Measurements from ENCODE around the gene PPM1M. TPM values are rescaled to one million over a fixed set of nuclear protein-coding genes. Genes with fewer than 3 reads are reported as not detected.

The PPM1M gene
- total RNA-seq, 4 donors from 2014 or later = 2.0 to 8.4 (median 6.2) TPM

DNA sequence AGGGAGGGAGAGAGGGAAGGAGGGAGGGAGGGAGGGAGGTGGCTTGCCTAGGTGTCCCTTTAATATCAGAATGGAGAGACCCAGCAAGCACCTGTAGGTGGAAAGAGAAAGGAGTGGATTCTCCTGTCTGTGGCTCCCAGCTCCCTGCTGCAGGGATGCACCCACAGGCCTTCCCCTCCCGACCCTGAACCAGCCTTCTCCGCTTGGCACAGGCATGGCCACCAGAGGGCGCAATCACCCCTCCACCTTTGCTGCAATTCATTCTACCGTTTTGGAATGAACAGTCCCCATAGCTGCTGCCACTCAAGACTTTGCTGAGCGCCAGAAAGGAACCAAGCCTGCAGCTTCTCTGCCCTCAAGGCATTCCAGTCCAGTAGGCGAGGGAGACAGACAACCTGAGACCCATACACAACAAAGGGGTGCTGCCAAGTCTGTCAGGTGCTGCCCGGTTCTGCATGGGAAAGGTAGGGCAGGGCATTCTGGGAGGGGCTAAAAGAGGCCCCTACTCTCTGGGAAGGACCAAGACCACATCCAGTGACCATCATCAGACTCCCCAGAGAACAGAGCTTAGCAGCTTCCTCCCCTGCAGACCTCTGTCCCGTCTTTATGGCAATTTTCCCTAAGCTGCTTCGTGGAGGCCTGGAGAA is 25.1 kb upstream of the PPM1M start:
- in situ Hi-C loops (cut with MboI; ENCODE audit: low pct_ligation_motif_present in 1 of 4, low pct_unique_long_range_greater_than_20kb in 1 of 4, low sequenced_read_pairs in 3 of 4) = no loop called here
- peak; percentile 88 for DNase-seq
- peaks cover 23 to 41% (median 30%) of the 10 kb centered on the region in 4 donors for H3K4me1 ChIP-seq
- H3K27me3 ChIP-seq = no peaks in the 10 kb centered on the region
- intact Hi-C loops (cut with DNase I; ENCODE audit: low total_unique reads) = no loop called here
- no peaks in the 10 kb centered on the region for H3K9me3 ChIP-seq
- TF ChIP-seq POLR2A (IDR thresholded peaks at IDR 0.05) = no peak
- TF ChIP-seq POLR2AphosphoS5 (IDR thresholded peaks at IDR 0.05) = peak in 1 of 3 donors; percentile 34
- TF ChIP-seq, protein P1, sequence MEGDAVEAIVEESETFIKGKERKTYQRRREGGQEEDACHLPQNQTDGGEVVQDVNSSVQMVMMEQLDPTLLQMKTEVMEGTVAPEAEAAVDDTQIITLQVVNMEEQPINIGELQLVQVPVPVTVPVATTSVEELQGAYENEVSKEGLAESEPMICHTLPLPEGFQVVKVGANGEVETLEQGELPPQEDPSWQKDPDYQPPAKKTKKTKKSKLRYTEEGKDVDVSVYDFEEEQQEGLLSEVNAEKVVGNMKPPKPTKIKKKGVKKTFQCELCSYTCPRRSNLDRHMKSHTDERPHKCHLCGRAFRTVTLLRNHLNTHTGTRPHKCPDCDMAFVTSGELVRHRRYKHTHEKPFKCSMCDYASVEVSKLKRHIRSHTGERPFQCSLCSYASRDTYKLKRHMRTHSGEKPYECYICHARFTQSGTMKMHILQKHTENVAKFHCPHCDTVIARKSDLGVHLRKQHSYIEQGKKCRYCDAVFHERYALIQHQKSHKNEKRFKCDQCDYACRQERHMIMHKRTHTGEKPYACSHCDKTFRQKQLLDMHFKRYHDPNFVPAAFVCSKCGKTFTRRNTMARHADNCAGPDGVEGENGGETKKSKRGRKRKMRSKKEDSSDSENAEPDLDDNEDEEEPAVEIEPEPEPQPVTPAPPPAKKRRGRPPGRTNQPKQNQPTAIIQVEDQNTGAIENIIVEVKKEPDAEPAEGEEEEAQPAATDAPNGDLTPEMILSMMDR (IDR thresholded peaks at IDR 0.05) = peak; percentile 83 to 97 (median 94)
- no peak for TF ChIP-seq EP300 (IDR thresholded peaks at IDR 0.05; ENCODE audit: low read depth)
- 28% methylated on average over 9 of the region's 9 CpGs; no CpG with 5 or more reads in 1 of the 2 donors for WGBS, 2 donors (ENCODE audit: low coverage in 1 of 2)
- H3K4me3 ChIP-seq = no peak overlapping the region
- no peak overlapping the region for H3K27ac ChIP-seq
- H3K36me3 ChIP-seq = no peaks in the 10 kb centered on the region

GRCh38 chr3:52221141-52221562 is 24.4 kb upstream of the PPM1M start:
- H3K27me3 ChIP-seq = no peaks in the 10 kb centered on the region
- in situ Hi-C loops (cut with MboI; ENCODE audit: low pct_ligation_motif_present in 1 of 4, low pct_unique_long_range_greater_than_20kb in 1 of 4, low sequenced_read_pairs in 3 of 4) = no loop called here
- no peaks in the 10 kb centered on the region for H3K36me3 ChIP-seq
- H3K9me3 ChIP-seq = no peaks in the 10 kb centered on the region
- no peak overlapping the region for H3K4me3 ChIP-seq
- H3K27ac ChIP-seq = no peak overlapping the region
- TF ChIP-seq POLR2A (IDR thresholded peaks at IDR 0.05) (no peak), EP300 (IDR thresholded peaks at IDR 0.05; ENCODE audit: low read depth) (no peak), POLR2AphosphoS5 (IDR thresholded peaks at IDR 0.05) (no peak)
- WGBS, 2 donors (ENCODE audit: low coverage in 1 of 2) = 93% methylated on average over 27 of the region's 27 CpGs; no CpG with 5 or more reads in 1 of the 2 donors
- H3K4me1 ChIP-seq = peaks cover 21 to 35% (median 28%) of the 10 kb centered on the region in 4 donors
- intact Hi-C loops (cut with DNase I; ENCODE audit: low total_unique reads) = no loop called here
- DNase-seq = no peak

DNA sequence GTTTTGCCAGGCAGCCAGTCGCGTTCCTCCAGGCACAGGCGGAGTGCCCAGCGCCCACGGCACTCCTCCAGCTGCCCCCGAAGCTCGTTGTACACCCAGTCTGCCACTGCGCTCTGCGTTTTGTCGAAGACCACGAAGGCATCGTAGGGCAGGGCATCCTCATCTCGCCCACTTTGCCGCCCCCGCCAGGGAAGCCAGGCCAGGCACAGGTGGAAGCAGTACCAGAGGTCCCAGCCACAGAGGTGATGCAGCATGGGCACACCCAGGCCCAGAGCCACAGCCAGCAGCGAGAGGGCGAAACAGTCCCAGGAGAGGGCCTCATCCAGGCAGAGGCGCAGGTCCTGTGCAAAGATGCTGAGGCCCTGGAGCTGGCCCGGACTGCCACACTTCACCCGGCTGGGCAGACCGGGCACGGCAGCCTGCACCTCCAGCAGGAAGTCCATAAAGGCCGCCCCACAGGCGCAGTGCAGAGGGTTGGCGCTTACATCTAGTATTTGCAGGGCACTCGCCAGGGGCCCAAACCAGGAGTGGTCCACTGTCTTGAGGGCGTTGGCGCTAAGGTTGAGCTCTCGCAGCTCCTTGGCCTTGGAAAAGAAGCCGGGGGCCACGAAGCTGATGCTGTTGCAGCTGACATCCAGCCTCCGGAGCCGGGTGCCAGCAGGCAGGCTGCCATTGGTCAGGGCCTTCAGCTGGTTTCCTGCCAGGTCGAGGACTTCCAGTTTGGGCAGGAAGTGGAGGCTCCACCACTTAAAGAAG is 23.8 kb upstream of the PPM1M start:
- DNase-seq = no peak
- in situ Hi-C loops (cut with MboI; ENCODE audit: low pct_ligation_motif_present in 1 of 4, low pct_unique_long_range_greater_than_20kb in 1 of 4, low sequenced_read_pairs in 3 of 4) = no loop called here
- no peak overlapping the region for H3K27ac ChIP-seq
- WGBS, 2 donors (ENCODE audit: low coverage in 1 of 2) = 84 to 94% methylated on average over 7 to 27 of the region's 34 CpGs
- TF ChIP-seq POLR2A (IDR thresholded peaks at IDR 0.05) = no peak
- TF ChIP-seq, protein P1 (IDR thresholded peaks at IDR 0.05) = no peak
- peaks cover 15 to 29% (median 22%) of the 10 kb centered on the region in 4 donors for H3K4me1 ChIP-seq
- no peak overlapping the region for H3K4me3 ChIP-seq
- intact Hi-C loops (cut with DNase I; ENCODE audit: low total_unique reads) = no loop called here
- no peaks in the 10 kb centered on the region for H3K9me3 ChIP-seq
- no peaks in the 10 kb centered on the region for H3K36me3 ChIP-seq
- no peaks in the 10 kb centered on the region for H3K27me3 ChIP-seq

DNA sequence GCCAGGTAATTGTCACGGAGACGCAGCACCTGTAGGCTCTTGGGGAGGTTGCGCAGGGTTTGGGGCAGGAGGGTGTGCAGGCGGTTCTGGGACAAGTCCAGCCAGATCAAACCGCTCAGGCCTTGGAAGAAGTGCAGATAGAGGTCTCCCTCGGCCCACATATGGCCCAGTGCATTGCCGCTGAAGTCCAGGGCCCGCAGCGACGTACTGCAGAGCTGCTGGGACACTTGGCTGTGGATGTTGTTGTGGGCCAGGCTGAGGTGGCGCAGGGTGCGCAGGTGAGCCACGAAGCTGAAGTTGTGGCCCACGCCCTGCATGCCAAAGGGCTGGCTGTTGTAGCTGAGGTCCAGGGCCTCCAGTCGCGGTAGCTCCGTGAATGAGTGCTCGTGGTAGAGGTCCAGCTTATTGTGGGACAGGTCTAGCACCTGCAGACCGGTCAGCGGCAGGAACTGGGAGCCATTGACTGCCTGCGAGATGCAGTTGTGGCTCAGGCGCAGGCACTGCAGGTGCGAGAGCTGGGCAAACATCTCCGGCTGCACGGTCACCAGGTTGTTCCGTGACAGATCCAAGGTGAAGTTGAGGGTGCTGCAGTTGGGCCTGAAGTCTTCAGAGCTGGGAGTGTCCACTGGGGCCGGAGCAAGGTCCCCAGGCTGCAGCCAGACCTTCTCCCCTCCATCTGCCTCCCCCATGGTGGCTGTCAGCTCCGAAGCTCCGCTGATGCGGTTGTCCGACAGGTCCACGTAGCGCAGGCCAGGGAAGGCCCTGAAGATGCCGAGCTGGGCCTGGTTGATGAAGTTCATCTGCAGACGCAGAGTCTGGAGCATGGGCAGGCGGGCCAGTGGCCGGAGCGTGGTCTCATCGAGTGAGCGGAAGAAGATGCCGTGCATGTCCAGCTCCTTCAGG is 23.0 kb upstream of the PPM1M start:
- Histone ChIP-seq H3K27ac (no peak overlapping the region), H3K4me3 (no peak overlapping the region), H3K4me1 (peaks cover 7 to 21% (median 14%) of the 10 kb centered on the region in 4 donors), H3K9me3 (no peaks in the 10 kb centered on the region), H3K36me3 (no peaks in the 10 kb centered on the region), H3K27me3 (no peaks in the 10 kb centered on the region)
- WGBS, 2 donors (ENCODE audit: low coverage in 1 of 2) = 89% methylated on average over 40 of the region's 41 CpGs; no CpG with 5 or more reads in 1 of the 2 donors
- intact Hi-C loops (cut with DNase I; ENCODE audit: low total_unique reads) (no loop called here), in situ Hi-C loops (cut with MboI; ENCODE audit: low pct_ligation_motif_present in 1 of 4, low pct_unique_long_range_greater_than_20kb in 1 of 4, low sequenced_read_pairs in 3 of 4) (no loop called here)
- TF ChIP-seq POLR2A (IDR thresholded peaks at IDR 0.05) (no peak), EP300 (IDR thresholded peaks at IDR 0.05; ENCODE audit: low read depth) (no peak), POLR2AphosphoS5 (IDR thresholded peaks at IDR 0.05) (no peak)
- TF ChIP-seq, protein P1 (IDR thresholded peaks at IDR 0.05) = no peak
- DNase-seq = no peak

Measured in transverse colon (tissue), 4 donors.